HG03039 (cell line): ENCODE measurements around the gene TLN1.

ENCODE experiments used
- ATAC-seq: cut with Tn5 transposase; IDR thresholded peaks from one replicate; pipeline ENCODE4 v1.9.1; 2021; ENCODE audit warnings: mild to moderate bottlenecking, moderate library complexity; ENCODE audit not compliant: unreplicated experiment

TLN1 gene

DNA sequence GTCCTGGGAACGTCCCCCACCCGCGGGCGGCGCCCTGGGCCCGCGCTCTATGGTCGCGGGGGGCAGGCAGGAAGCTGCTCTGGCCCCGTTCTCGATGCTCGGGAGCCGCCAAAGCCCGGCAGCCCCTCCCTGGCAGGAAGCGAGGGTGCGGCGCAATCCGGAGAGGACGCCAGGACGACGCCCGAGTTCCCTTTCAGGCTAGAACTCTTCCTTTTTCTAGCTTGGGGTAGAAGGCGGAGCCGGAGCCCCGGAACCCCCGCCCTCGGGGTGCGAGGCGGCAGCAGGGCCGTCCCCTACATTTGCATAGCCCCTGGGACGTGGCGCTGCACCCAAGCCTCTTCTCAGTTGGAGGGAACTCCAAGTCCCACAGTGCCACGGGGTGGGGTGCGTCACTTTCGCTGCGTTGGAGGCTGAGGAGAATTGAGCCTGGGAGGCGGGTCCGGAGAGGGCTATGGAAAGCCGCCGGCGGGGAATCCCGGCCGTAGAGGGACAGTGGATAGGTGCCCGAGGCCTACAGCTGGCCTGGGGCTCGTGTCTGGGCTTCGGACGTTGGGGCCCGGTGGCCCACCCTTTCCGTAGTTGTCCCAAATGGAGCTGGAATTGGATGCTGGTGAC, at the start of gene TLN1, which contains the start of gene CREB3:
TLN1 (minus strand) TSS at position 11 of the 615 bp plus-strand sequence. CDS start 6,501 bp downstream, outside the sequence.
CREB3 (plus strand) TSS at position 482 of the 615 bp plus-strand sequence; CDS start at position 589, 107 bp downstream.
- peak; percentile 74 for ATAC-seq

DNA sequence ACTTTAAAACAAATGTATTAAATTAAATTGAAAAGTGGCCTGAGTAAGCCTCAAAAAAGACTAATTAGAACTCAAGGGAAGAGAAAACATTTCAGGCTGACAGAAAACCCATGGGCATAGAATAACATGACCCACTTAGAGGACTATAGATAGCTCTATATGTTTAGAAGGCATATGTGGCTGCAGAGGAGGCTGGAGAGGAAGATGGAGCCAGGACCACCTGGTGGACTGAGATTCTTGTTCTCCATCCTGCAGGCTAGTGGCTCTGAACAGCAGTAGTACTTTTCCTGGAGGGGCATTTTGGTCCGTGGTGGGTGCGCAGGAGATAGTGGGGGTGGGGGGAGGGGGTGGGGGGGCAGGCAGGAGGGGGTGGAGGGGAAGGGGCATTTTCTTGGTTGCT, 49.1 kb upstream of the TLN1 start:
- no peak for ATAC-seq

- no peak for ATAC-seq
Observed at GRCh38 chr9:35778496-35778895, 46.5 kb upstream of the TLN1 start.

- no peak for ATAC-seq
Observed at GRCh38 chr9:35776018-35776417, 44.0 kb upstream of the TLN1 start.

- ATAC-seq = no peak
Observed at GRCh38 chr9:35774907-35775635, 43.1 kb upstream of the TLN1 start.

DNA sequence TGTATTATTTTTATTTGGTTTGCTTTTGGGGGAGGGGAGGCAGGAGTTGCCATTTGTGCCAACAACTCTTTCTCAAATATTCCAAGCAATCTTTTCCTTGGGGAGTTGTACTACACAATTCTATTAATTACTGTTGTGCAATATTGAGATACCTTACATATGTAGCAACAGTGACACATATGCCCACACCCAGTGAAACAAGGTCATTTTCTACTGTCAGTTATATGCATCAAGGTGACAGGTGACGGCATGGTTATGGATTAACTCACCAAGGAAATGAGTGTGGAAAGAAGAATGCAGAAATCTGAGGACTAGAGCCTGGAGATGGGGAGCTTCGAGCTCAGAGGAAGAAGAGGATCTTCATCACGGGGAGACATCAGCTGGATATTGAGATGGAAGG, 39.9 kb upstream of the TLN1 start:
- ATAC-seq = no peak

DNA sequence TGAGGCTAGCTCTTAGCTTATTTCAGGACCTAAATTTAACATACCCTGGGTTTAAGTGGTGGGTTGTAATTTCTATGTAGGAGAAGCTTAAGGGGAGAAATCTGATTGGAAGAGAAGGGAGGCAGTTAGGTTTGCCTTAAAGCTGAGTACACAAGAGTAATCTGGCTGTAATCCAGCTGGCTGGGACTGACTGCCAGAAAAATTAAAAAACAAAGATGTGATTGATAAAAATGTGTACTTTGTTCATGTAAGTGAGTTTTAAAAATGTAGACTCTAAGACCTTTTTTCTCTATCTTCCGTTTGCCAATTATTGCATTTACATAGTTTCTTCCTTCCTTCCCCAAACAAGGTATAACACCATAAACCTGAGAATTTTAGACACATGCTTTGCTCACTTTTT, 39.5 kb upstream of the TLN1 start:
- no peak for ATAC-seq

- ATAC-seq = no peak
Observed at GRCh38 chr9:35771075-35771433, 39.1 kb upstream of the TLN1 start.

- no peak for ATAC-seq
Observed at GRCh38 chr9:35769763-35770162, 37.8 kb upstream of the TLN1 start.

- ATAC-seq = no peak
Observed at GRCh38 chr9:35767458-35767857, 35.5 kb upstream of the TLN1 start.

DNA sequence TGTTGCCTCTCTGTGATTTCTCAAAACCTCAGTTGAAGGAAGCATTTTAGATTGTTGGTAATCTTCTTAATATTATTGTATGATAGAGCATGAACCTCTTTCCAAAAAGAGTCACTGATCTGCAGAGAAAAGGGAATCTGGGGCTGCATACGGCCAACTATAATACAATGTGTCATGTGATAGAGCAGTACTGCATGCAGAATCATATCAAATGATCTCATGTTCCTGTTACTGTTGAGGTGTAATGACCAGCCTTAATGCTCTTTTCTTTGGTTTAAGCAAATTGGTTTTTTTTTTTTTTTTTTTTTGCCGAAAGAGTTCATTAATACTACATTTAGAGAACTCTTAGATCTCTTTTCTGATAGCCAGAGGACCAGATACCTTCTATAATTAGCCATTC, 35.0 kb upstream of the TLN1 start:
- no peak for ATAC-seq

- ATAC-seq = no peak
Observed at GRCh38 chr9:35763803-35764202, 31.8 kb upstream of the TLN1 start.

- ATAC-seq = no peak
Observed at GRCh38 chr9:35763181-35763580, 31.2 kb upstream of the TLN1 start.

- ATAC-seq = no peak
Observed at GRCh38 chr9:35760651-35761050, 28.7 kb upstream of the TLN1 start.

GRCh38 chr9:35759795-35760194, 27.8 kb upstream of the TLN1 start:
- ATAC-seq = no peak

GRCh38 chr9:35758475-35759050, 26.6 kb upstream of the TLN1 start:
- no peak for ATAC-seq

DNA sequence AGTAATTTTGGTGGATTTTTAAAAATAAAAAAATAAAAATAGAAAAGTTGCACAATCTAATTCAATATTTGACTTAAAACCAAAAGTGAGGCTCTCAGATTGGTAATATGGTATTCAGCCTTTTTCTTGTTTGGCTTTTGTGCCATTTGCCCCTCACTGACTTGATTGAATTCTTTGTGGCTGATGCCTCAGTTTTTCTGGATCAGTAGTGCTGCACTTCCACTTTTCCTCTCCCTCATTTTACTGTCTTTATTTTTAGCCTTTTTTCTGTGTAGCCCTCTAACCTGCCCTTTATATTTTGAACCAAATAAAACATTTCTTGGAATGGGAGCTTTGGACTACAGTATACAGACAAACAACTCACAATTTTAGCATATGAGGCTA, 25.9 kb upstream of the TLN1 start:
- no peak for ATAC-seq

DNA sequence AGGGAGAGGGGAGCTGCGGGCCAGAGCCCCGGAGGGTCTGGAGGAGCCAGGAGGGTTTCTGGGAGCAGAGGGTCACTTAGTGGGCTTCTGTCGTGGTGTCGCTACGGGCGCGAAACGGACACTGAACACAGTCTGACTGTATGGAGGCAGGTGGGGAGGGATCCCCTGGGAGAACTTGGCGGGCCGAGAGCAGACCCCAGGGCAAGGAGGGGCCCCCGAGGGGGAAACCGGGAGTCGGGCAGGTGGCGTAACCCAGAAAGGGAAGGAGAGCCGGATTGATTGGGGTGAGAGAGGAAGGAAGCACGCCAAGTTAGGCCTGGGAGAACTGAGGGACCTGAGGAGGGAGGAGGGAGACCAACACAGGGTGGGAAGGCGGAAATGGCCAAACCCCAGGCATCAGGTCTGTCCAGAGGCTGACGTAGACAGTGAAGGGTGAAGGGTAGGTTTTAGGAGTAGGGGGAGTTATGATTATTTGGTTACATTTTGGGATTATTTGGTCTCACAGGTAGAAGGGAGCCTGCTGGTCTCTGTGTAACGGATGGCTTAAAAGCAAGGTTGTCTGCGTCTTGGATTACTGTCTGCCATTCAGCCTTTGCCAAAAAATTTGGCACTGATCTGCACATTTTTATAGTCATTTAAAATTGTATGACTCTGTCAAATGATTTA, 25.4 kb upstream of the TLN1 start:
- ATAC-seq = peak; percentile 41

DNA sequence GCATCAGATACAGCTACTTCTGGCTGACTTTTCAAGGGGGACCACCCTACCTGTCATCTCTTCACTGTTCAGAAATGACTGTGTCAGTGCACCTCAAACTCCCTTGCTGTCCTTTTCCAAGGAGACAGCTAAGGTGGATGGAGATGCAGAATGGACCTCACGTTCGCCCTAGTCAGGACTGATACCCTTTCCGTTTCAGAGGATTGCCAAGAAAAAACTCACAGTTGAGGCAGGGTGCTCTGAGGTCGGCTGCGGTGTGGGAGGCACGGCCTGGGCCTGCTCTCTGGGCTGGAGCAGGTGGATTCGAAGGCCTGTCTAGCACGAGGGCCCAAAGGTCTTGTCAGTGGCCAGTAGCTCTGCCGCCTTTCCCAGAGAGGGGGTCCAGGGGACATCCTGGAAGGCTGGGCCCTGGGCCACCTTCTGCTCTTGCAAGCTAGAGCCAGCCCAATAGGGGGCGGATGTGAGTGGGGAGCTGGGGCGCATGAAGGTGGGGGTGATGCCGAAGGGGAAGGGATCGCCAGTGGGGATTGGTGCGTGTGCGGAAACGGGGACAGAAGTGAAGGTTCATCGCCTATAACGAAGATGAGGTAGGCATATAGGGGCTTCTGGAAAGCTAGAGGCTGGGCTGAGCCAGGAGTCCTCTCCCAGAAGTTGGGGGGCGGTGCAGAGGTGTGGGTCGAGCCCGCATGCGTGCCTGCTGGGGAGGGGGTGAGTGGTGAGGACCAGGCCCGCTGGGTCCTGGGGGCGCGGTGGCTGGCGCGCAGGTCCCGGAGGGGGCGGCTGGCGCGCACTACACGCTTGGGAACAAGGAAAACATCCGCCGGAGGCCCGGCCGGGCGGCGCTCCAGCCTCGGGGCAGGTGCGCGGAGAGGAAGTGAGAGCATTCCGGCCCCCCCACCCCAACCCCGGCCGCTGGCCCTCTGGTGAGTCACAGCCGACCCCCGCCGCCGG, 24.6 kb upstream of the TLN1 start:
- ATAC-seq = peak; percentile 46

DNA sequence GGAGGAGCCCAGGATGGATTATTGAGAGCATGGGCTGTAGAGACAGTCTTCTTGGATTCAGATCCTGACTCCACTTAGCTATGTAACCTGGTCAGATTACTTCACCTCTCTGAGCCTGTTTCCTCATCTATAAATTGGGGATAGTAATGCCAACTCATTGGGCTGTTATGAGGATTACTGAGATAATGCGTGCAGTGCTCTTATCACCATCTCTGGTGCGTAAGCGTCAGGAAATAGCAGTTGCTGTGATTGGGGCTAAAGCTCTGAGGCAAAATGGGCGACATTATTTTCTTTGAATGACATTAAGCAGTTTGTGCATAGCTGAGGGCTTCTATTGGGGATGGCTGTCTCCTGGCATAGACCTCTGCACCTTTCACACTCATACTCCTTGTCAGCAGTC, 23.1 kb upstream of the TLN1 start:
- no peak for ATAC-seq

DNA sequence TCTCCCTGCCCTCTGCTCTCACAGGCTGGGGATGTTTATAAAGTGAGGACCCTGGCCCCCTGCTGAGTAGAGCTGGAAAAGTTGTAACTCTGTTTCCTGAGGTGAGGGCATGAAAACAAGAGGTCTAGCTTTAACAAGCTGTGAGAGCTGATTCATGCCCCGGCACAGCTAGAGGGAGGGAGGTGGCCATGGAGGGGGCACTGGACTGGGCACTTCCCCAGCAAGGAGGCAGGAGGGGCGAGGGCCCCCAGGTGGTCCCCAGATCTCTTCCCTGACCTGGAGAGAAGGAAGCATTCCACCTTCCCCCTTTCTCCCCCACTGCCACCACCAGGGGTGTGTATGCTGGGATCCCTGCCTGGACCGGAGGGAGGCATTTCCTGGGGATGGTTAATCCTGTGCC, 22.3 kb upstream of the TLN1 start, which contains the start of gene MSMP:
MSMP (minus strand) TSS at position 13 of the 400 bp plus-strand sequence. CDS start 147 bp downstream, outside the sequence.
- ATAC-seq = no peak
